Ascending aorta (tissue), 2 donors: Measurements from ENCODE around the gene ABLIM3. TPM values are rescaled to one million over a fixed set of nuclear protein-coding genes. Genes with fewer than 3 reads are reported as not detected.

Experiments used
- DNase-seq, 2 donors: peaks; one replicate each; pipeline ENCODE4 v3.0.0-alpha.2; 2019; ENCODE audit warnings: low spot score in 2 of 2
- H3K27ac ChIP-seq, 2 donors: fragments of 200-600 bp; sonication (generic); one replicate each; pipeline ENCODE4 v1.5.1; 2016 to 2017; ENCODE audit warnings: mild to moderate bottlenecking in 1 of 2
- H3K27me3 ChIP-seq: fragments of 200-600 bp; sonication (generic); one replicate; pipeline ENCODE4 v1.5.1; 2017
- H3K36me3 ChIP-seq, 2 donors: fragments of 200-600 bp; sonication (generic); one replicate each; pipeline ENCODE4 v1.5.1; 2016
- H3K4me1 ChIP-seq, 2 donors: fragments of 200-600 bp; sonication (generic); one replicate each; pipeline ENCODE4 v1.5.1; 2016 to 2017; ENCODE audit warnings: mild to moderate bottlenecking in 1 of 2
- H3K4me3 ChIP-seq, 2 donors: fragments of 200-600 bp; sonication (generic); one replicate each; pipeline ENCODE4 v1.5.1; 2016 to 2017; ENCODE audit warnings: mild to moderate bottlenecking in 1 of 2
- H3K9me3 ChIP-seq, 2 donors: fragments of 200-600 bp; sonication (generic); one replicate each; pipeline ENCODE4 v1.5.1; 2016
- CTCF ChIP-seq, 3 experiments: fragments of 200-600 bp in 2 of 3; fragments of 450-650 bp in 1 of 3; sonication (generic) in 2 of 3; IDR thresholded peaks; one replicate each; pipeline ENCODE4 v1.5.1; 2016 to 2019; ENCODE audit warnings: antibody characterized with exemption in 3 of 3, mild to moderate bottlenecking in 1 of 3, moderate library complexity in 1 of 3
- intact Hi-C: fragments of 100-400 bp; cut with DNase I; formaldehyde crosslinking; loops from one replicate; pipeline ENCODE4 v1.15.1; 2023
- total RNA-seq: library from RNA; depleted of rRNA; stranded (reverse); fragments of >200 nt; gene quantifications from one replicate; pipeline ENCODE4 v1.1.0, GENCODE V29; 2016

ABLIM3 gene
- total RNA-seq, 1 donor from 2014 or later: 25.8 TPM

- no peak overlapping the region for H3K4me3 ChIP-seq
- H3K27me3 ChIP-seq: no peaks in the 10 kb centered on the region
- H3K36me3 ChIP-seq: no peaks in the 10 kb centered on the region
- no peaks in the 10 kb centered on the region for H3K4me1 ChIP-seq
- DNase-seq: no peak
- intact Hi-C loops: no loop called here
- no peaks in the 10 kb centered on the region for H3K9me3 ChIP-seq
- no peak overlapping the region for H3K27ac ChIP-seq
- TF ChIP-seq CTCF (IDR thresholded peaks at IDR 0.05): no peak
These were observed 22.8 kb upstream of the ABLIM3 start for GRCh38 chr5:149118463-149118862.

- intact Hi-C loops: no loop called here
- Histone ChIP-seq H3K4me1 (no peaks in the 10 kb centered on the region), H3K27ac (no peak overlapping the region), H3K4me3 (no peak overlapping the region), H3K27me3 (no peaks in the 10 kb centered on the region), H3K36me3 (no peaks in the 10 kb centered on the region), H3K9me3 (no peaks in the 10 kb centered on the region)
- no peak for TF ChIP-seq CTCF (IDR thresholded peaks at IDR 0.05)
- no peak for DNase-seq
These were observed 20.1 kb upstream of the ABLIM3 start for GRCh38 chr5:149121145-149121544.

- Histone ChIP-seq H3K9me3 (no peaks in the 10 kb centered on the region), H3K27ac (no peak overlapping the region), H3K36me3 (no peaks in the 10 kb centered on the region), H3K4me1 (no peaks in the 10 kb centered on the region), H3K4me3 (no peak overlapping the region), H3K27me3 (no peaks in the 10 kb centered on the region)
- no peak for TF ChIP-seq CTCF (IDR thresholded peaks at IDR 0.05)
- intact Hi-C loops: no loop called here
- no peak for DNase-seq
These were observed 18.1 kb upstream of the ABLIM3 start for GRCh38 chr5:149123211-149123610.

GRCh38 chr5:149125386-149125891, 15.9 kb upstream of the ABLIM3 start:
- intact Hi-C loops: no loop called here
- Histone ChIP-seq H3K27me3 (no peaks in the 10 kb centered on the region), H3K36me3 (no peaks in the 10 kb centered on the region), H3K27ac (no peak overlapping the region), H3K9me3 (no peaks in the 10 kb centered on the region), H3K4me3 (no peak overlapping the region), H3K4me1 (no peaks in the 10 kb centered on the region)
- TF ChIP-seq CTCF (IDR thresholded peaks at IDR 0.05): no peak
- no peak for DNase-seq

- DNase-seq: no peak
- intact Hi-C loops: no loop called here
- Histone ChIP-seq H3K4me3 (no peak overlapping the region), H3K27me3 (no peaks in the 10 kb centered on the region), H3K27ac (no peak overlapping the region), H3K36me3 (no peaks in the 10 kb centered on the region), H3K9me3 (no peaks in the 10 kb centered on the region), H3K4me1 (no peaks in the 10 kb centered on the region)
- no peak for TF ChIP-seq CTCF (IDR thresholded peaks at IDR 0.05)
These were observed 14.4 kb upstream of the ABLIM3 start for GRCh38 chr5:149126906-149127305.

GRCh38 chr5:149127394-149127955, 13.8 kb upstream of the ABLIM3 start:
- H3K36me3 ChIP-seq: no peaks in the 10 kb centered on the region
- no peaks in the 10 kb centered on the region for H3K27me3 ChIP-seq
- intact Hi-C loops: no loop called here
- no peaks in the 10 kb centered on the region for H3K4me1 ChIP-seq
- no peak overlapping the region for H3K27ac ChIP-seq
- no peak for DNase-seq
- no peak for TF ChIP-seq CTCF (IDR thresholded peaks at IDR 0.05)
- no peak overlapping the region for H3K4me3 ChIP-seq
- no peaks in the 10 kb centered on the region for H3K9me3 ChIP-seq
